GM12891 (cell line): Measurements from ENCODE around the gene MLST8.

Experiments used
- POLR2A ChIP-seq: IDR thresholded peaks from 2 replicates; pipeline ENCODE4 v1.6.1; 2011; ENCODE audit warnings: low read depth, low read length, control low read depth
- POU2F2 ChIP-seq: IDR thresholded peaks from 2 replicates; pipeline ENCODE4 v1.6.1; 2011; ENCODE audit warnings: low read depth, mild to moderate bottlenecking, control low read depth, low read length, moderate library complexity
- TAF1 ChIP-seq: IDR thresholded peaks from 2 replicates; pipeline ENCODE4 v1.6.1; 2011; ENCODE audit warnings: low read depth, low read length, control low read depth

- TF ChIP-seq POLR2A, result no peak; the same call in 1 of the 2 replicates
- no peak for TF ChIP-seq TAF1
- TF ChIP-seq POU2F2, result no peak
Observed at GRCh38 chr16:2209258-2210008, 4.2 kb downstream of the MLST8 start.
